GM10266 (cell line): ENCODE data around the gene WDR91.
A peak's percentile ranks its signal among the peaks of the same experiment; 100 is the strongest.

Source experiments
- DNase-seq: peaks from one replicate; pipeline ENCODE4 v3.0.0; 2012; ENCODE audit errors: extremely low spot score
- TF ChIP-seq, protein P1 (sequence below): IDR thresholded peaks from 2 replicates; pipeline ENCODE4 v1.5.1; 2012; ENCODE audit warnings: mild to moderate bottlenecking, low read depth; ENCODE audit not compliant: control insufficient read depth, insufficient read depth; ENCODE audit errors: missing control alignments

Gene WDR91

DNA sequence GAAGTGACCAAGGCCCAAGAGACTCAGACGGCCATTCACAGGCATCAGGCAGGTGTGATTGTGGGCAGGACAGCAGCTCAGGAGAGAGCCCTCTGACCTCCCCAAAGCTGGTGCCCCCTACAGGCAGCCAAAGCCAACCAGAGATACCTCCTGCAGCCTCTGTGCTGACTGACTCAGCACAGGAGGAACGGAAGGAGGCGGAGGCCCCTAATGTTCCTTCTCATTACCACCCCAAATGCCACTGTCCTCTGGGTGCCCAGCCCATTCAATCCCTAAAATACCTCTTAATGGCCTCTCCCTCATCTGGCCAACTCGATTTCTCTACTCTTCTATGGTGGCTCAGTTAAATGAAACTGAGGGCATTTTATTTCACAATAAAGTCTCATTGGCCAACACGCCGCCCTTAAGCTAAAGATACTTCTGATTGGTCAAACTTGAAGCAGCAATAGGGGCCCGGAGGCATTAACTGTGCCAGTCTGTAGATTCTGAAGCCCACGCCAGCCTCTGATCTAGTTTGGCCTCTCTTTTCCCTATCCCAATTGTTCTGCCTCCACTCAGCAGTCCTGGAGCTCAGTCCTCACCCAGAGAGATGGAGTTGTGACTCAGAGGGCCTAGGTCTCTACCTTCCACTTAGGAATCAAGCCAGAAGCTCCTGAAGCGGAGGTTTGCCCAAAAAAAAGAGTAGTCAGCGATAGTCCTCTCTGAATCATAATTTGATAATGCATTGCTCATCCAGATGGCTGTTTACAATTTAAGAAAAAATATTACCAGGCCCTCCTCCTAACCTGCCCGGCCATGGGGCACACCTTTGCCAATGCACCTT, 42.0 kb downstream of the WDR91 start:
- peak; percentile 77 for DNase-seq
- TF ChIP-seq, protein P1, sequence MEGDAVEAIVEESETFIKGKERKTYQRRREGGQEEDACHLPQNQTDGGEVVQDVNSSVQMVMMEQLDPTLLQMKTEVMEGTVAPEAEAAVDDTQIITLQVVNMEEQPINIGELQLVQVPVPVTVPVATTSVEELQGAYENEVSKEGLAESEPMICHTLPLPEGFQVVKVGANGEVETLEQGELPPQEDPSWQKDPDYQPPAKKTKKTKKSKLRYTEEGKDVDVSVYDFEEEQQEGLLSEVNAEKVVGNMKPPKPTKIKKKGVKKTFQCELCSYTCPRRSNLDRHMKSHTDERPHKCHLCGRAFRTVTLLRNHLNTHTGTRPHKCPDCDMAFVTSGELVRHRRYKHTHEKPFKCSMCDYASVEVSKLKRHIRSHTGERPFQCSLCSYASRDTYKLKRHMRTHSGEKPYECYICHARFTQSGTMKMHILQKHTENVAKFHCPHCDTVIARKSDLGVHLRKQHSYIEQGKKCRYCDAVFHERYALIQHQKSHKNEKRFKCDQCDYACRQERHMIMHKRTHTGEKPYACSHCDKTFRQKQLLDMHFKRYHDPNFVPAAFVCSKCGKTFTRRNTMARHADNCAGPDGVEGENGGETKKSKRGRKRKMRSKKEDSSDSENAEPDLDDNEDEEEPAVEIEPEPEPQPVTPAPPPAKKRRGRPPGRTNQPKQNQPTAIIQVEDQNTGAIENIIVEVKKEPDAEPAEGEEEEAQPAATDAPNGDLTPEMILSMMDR, result peak; percentile 81

DNA sequence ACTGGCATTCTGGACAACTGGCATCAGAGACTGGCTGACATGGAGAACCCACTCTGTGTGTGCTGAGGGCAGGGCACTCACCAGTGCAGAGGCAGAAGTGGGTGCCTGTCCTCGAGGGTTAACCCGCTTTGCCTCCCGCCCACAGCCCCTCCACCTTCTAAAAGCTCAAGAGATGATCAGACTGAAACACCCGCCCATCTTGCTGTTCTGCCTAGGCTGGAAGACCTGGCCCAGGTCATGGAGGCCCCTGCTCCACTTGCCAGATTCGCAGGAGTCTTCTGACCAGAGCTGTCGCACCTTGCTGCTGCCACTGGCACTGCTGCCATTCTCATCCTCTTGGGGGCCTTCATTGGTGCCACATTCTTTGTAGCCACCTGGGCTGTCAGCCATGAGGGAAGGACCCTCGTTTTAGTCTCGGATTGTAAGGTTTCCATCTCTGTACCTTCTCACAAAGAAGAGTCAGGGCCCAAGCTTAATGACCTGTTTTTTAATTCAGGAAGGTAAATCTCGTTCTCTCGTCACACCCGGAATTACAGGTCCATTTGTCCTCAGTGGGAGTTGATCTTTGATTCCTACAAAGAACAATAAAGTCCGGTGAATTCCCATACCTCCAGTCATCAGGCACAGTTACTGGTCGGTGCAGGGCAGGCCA, 42.7 kb downstream of the WDR91 start:
- TF ChIP-seq, protein P1, result no peak
- no peak for DNase-seq

DNA sequence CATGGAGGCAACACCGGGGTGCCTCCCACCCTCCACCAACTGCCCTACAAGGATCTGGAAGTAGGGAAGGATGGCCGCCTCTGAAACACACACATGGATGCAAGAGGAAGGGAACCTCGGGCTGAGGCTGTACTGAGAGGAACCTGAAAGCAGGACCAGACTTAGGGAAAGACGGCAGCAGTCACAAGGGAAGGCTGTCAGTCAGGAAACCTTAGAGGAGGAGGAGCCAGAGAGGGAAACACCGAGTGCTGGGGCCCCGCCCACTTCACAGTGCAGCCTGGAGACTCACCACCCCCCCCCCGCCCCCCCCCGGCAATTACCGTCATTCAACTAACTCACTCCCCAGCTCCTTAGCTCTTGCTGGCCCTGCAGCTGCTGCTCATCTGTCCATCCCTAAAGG, 43.3 kb downstream of the WDR91 start:
- TF ChIP-seq, protein P1, result no peak
- DNase-seq, result no peak

DNA sequence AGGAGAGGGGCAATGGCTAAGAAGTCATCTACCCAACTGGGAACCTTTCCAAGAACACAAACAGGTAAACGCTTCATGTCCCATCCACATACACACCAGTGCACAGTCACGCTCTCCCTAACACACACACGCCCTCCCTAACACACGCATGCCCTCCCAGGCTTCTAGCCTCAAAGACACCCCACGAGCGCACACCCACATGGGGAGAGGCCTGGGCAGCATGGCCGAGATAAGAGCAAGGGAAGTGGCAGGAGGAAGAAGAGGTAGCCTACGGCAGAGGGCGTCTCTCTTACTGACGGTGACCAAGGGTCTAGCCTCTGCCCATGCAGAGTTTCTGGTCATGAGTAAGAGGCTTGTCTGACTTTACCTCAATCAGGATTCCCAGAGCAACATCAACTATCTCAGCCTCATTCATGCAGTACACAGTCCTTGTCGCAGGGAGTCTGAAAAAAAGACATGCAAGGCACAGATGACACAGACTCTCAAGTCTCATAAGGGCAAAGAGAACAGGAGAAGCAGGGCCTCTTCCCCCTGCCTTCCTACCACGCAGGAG, 43.9 kb downstream of the WDR91 start:
- DNase-seq, result no peak
- TF ChIP-seq, protein P1, result no peak

DNA sequence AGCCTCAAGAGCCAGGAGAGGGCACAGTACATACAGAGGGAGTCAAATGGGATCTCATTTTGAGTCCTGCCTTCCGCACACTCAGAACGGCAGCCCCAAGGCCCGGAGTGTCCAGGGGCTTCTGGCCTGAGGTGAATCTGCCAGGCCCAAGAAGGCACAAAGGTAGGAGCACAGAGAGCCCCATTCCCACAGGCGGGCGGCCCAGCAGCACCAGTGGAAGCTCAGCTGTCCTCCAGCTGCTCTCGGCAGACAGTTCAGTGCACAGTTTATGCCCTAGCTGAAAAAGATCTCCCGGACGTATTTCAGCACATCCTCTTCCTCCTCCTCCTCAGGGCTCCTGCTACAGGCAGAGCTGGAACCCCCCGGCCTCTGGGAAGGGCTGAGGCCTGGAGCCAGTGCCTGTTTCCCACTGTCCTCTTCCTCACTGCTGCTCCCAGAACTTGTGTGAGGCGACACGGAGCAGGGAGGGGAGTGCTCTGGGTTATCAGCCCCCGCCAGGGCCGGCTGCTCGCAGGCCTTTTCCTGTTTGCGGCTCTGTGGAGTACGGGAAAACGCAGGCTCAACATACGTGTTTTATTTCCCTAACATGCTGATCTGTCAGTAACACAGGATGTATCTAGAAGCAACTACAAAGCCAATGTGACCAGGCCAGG, 44.9 kb downstream of the WDR91 start:
- TF ChIP-seq, protein P1, result no peak
- DNase-seq, result no peak

DNA sequence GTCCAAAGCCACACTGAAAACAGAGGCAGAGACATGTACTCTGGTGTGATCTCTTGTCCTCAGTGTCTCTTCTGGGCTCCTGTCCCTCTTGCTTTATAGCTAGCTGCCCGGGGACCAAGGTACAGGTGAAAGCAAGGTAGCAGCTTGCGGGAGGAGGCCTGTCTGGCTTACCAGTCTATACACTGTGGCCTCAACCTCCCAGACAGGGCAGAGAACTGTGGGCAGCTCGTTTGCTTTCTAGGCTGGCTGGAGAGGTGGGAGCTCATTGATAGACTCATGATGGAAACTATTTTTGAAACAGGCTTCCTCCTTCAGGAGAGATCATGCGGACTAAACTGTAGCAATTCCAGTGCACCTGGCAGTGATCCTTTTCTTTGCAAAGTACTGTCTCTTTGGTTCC, 45.5 kb downstream of the WDR91 start:
- no peak for DNase-seq
- TF ChIP-seq, protein P1, result no peak
